Neural cell (in vitro differentiated cells): ENCODE data around the gene LAMA5.

Experiments used
- CTCF ChIP-seq: fragments of 450-650 bp; IDR thresholded peaks from 2 replicates; pipeline ENCODE4 v1.5.1; 2014; ENCODE audit warnings: antibody characterized with exemption, mild to moderate bottlenecking, moderate library complexity; ENCODE audit not compliant: poor library complexity, severe bottlenecking
- EP300 ChIP-seq: fragments of 450-650 bp; conservative IDR thresholded peaks from 2 replicates; pipeline ENCODE4 v1.6.1; 2014; ENCODE audit warnings: antibody characterized with exemption, mild to moderate bottlenecking, moderate library complexity; ENCODE audit not compliant: poor library complexity, severe bottlenecking
- EZH2 ChIP-seq: fragments of 200-600, 300-800 bp; shearing (Covaris generic), sonication (generic); IDR thresholded peaks from 2 replicates; pipeline ENCODE4 v1.6.1; 2014; ENCODE audit warnings: antibody characterized with exemption, low read length, borderline replicate concordance, mild to moderate bottlenecking; ENCODE audit not compliant: insufficient read depth, poor library complexity, severe bottlenecking
- MXI1 ChIP-seq: fragments of 450-650 bp; conservative IDR thresholded peaks from 2 replicates; pipeline ENCODE4 v1.6.1; 2014; ENCODE audit warnings: antibody characterized with exemption, mild to moderate bottlenecking; ENCODE audit not compliant: poor library complexity, severe bottlenecking
- POLR2AphosphoS5 ChIP-seq: IDR thresholded peaks from 2 replicates; pipeline ENCODE4 v1.6.1; 2012
- RAD21 ChIP-seq: fragments of 450-650 bp; conservative IDR thresholded peaks from 2 replicates; pipeline ENCODE4 v1.6.1; 2014; ENCODE audit warnings: antibody characterized with exemption, mild to moderate bottlenecking, moderate library complexity
- REST ChIP-seq: IDR thresholded peaks from 2 replicates; pipeline ENCODE4 v1.6.1; 2012; ENCODE audit warnings: borderline replicate concordance
- SMC3 ChIP-seq: fragments of 450-650 bp; conservative IDR thresholded peaks from 2 replicates; pipeline ENCODE4 v1.6.1; 2014; ENCODE audit warnings: antibody characterized with exemption, mild to moderate bottlenecking, moderate library complexity; ENCODE audit not compliant: poor library complexity
- TAF1 ChIP-seq: IDR thresholded peaks from 2 replicates; pipeline ENCODE4 v1.6.1; 2012; ENCODE audit warnings: low read depth

- no peak for TF ChIP-seq CTCF
- TF ChIP-seq MXI1, result no peak
- no peak for TF ChIP-seq EZH2
- no peak for TF ChIP-seq EP300
- no peak for TF ChIP-seq TAF1
- no peak for TF ChIP-seq RAD21
- no peak for TF ChIP-seq POLR2AphosphoS5
- TF ChIP-seq REST, result no peak
- no peak for TF ChIP-seq SMC3
These were observed 47.7 kb downstream of the LAMA5 start for GRCh38 chr20:62319346-62319909.
